ENCODE results near the gene BRD1. TPM values are rescaled to one million over a fixed set of nuclear protein-coding genes. Genes with fewer than 3 reads are reported as not detected.

BRD1 gene
- total RNA-seq, 1 donor from 2014 or later: 32.4 TPM

GRCh38 chr22:49866646-49867045, 39.0 kb upstream of the BRD1 start:
- H3K27me3 Mint-ChIP-seq (ENCODE audit: low read depth, unreplicated experiment): no peaks in the 10 kb centered on the region

GRCh38 chr22:49866134-49866533, 38.5 kb upstream of the BRD1 start:
- Histone ChIP-seq H3K79me2 (ENCODE audit: insufficient read depth, low read length) (peaks cover 100% of the 10 kb centered on the region), H3K9me3 (ENCODE audit: insufficient read depth, low read depth, low read length) (peaks cover 4% of the 10 kb centered on the region), H3K27ac (ENCODE audit: low read depth, low read length) (no peak overlapping the region), H2AFZ (ENCODE audit: low read depth, low read length) (no peak overlapping the region), H3K4me1 (ENCODE audit: insufficient read depth, low read length) (no peaks in the 10 kb centered on the region), H3K4me2 (ENCODE audit: low read length) (no peak overlapping the region), H3K36me3 (ENCODE audit: insufficient read depth, low read length) (no peaks in the 10 kb centered on the region), H4K20me1 (ENCODE audit: insufficient read depth, low read length) (peaks cover 93% of the 10 kb centered on the region), H3K27me3 (ENCODE audit: insufficient read depth, low read length) (no peaks in the 10 kb centered on the region), H3K4me3 (ENCODE audit: insufficient read depth, low read depth, low read length) (no peak overlapping the region), H3K9ac (ENCODE audit: low read length) (no peak overlapping the region)
- DNase-seq (ENCODE audit: low read depth): no peak
- TF ChIP-seq EZH2 (IDR thresholded peaks at IDR 0.05; ENCODE audit: insufficient read depth, low read length) (no peak), CTCF (IDR thresholded peaks at IDR 0.05; ENCODE audit: insufficient read depth, low read depth, low read length) (no peak)
- no peaks in the 10 kb centered on the region for H3K27me3 Mint-ChIP-seq (ENCODE audit: low read depth, unreplicated experiment)
- FAIRE-seq: no peak
- peaks cover 28% of the 10 kb centered on the region for H3K9me3 Mint-ChIP-seq (ENCODE audit: unreplicated experiment)
- H3K4me1 Mint-ChIP-seq (ENCODE audit: low read depth, unreplicated experiment): peaks cover 5% of the 10 kb centered on the region
- H3K4me3 Mint-ChIP-seq (ENCODE audit: unreplicated experiment): no peak overlapping the region
- H3K27ac Mint-ChIP-seq (ENCODE audit: unreplicated experiment): no peak overlapping the region
- H3K36me3 Mint-ChIP-seq (ENCODE audit: low read depth, unreplicated experiment): peaks cover 38% of the 10 kb centered on the region

More at GRCh38 chr22:49866646-49867045, 39.0 kb upstream of the BRD1 start:
- Mint-ChIP-seq H3K36me3 (ENCODE audit: low read depth, unreplicated experiment) (peaks cover 38% of the 10 kb centered on the region), H3K9me3 (ENCODE audit: unreplicated experiment) (peaks cover 28% of the 10 kb centered on the region), H3K27ac (ENCODE audit: unreplicated experiment) (no peak overlapping the region), H3K4me1 (ENCODE audit: low read depth, unreplicated experiment) (peaks cover 4% of the 10 kb centered on the region), H3K4me3 (ENCODE audit: unreplicated experiment) (no peak overlapping the region)
- Histone ChIP-seq H3K79me2 (ENCODE audit: insufficient read depth, low read length) (peaks cover 100% of the 10 kb centered on the region), H3K27ac (ENCODE audit: low read depth, low read length) (no peak overlapping the region), H3K9ac (ENCODE audit: low read length) (no peak overlapping the region), H3K4me3 (ENCODE audit: insufficient read depth, low read depth, low read length) (no peak overlapping the region), H4K20me1 (ENCODE audit: insufficient read depth, low read length) (peaks cover 92% of the 10 kb centered on the region), H3K4me2 (ENCODE audit: low read length) (no peak overlapping the region), H3K4me1 (ENCODE audit: insufficient read depth, low read length) (no peaks in the 10 kb centered on the region), H3K36me3 (ENCODE audit: insufficient read depth, low read length) (no peaks in the 10 kb centered on the region), H3K9me3 (ENCODE audit: insufficient read depth, low read depth, low read length) (peaks cover 4% of the 10 kb centered on the region), H2AFZ (ENCODE audit: low read depth, low read length) (no peak overlapping the region), H3K27me3 (ENCODE audit: insufficient read depth, low read length) (no peaks in the 10 kb centered on the region)
- TF ChIP-seq CTCF (IDR thresholded peaks at IDR 0.05; ENCODE audit: insufficient read depth, low read depth, low read length) (no peak), EZH2 (IDR thresholded peaks at IDR 0.05; ENCODE audit: insufficient read depth, low read length) (no peak)
- FAIRE-seq (no peak), DNase-seq (ENCODE audit: low read depth) (no peak)

- Histone ChIP-seq H3K36me3 (ENCODE audit: insufficient read depth, low read length) (no peaks in the 10 kb centered on the region), H3K4me1 (ENCODE audit: insufficient read depth, low read length) (no peaks in the 10 kb centered on the region), H2AFZ (ENCODE audit: low read depth, low read length) (no peak overlapping the region), H3K27me3 (ENCODE audit: insufficient read depth, low read length) (no peaks in the 10 kb centered on the region), H3K4me3 (ENCODE audit: insufficient read depth, low read depth, low read length) (no peak overlapping the region), H3K4me2 (ENCODE audit: low read length) (no peak overlapping the region), H3K27ac (ENCODE audit: low read depth, low read length) (no peak overlapping the region), H3K9me3 (ENCODE audit: insufficient read depth, low read depth, low read length) (peaks cover 4% of the 10 kb centered on the region), H3K9ac (ENCODE audit: low read length) (no peak overlapping the region), H3K79me2 (ENCODE audit: insufficient read depth, low read length) (peaks cover 100% of the 10 kb centered on the region), H4K20me1 (ENCODE audit: insufficient read depth, low read length) (peaks cover 91% of the 10 kb centered on the region)
- no peak for FAIRE-seq
- Mint-ChIP-seq H3K36me3 (ENCODE audit: low read depth, unreplicated experiment) (peaks cover 33% of the 10 kb centered on the region), H3K4me3 (ENCODE audit: unreplicated experiment) (no peak overlapping the region), H3K4me1 (ENCODE audit: low read depth, unreplicated experiment) (peaks cover 5% of the 10 kb centered on the region), H3K27me3 (ENCODE audit: low read depth, unreplicated experiment) (no peaks in the 10 kb centered on the region), H3K27ac (ENCODE audit: unreplicated experiment) (no peak overlapping the region), H3K9me3 (ENCODE audit: unreplicated experiment) (peaks cover 24% of the 10 kb centered on the region)
- DNase-seq (ENCODE audit: low read depth): no peak
- TF ChIP-seq EZH2 (IDR thresholded peaks at IDR 0.05; ENCODE audit: insufficient read depth, low read length) (no peak), CTCF (IDR thresholded peaks at IDR 0.05; ENCODE audit: insufficient read depth, low read depth, low read length) (no peak)
These were observed 37.5 kb upstream of the BRD1 start for GRCh38 chr22:49865156-49865555.

Data from astrocyte (in vitro differentiated cells and primary cell).